Measurements from ENCODE around the gene NUB1. TPM values are rescaled to one million over a fixed set of nuclear protein-coding genes. Genes with fewer than 3 reads are reported as not detected.
"Not testable (repeated sequence)": the region's sequence is repeated elsewhere in the genome, so short reads cannot be mapped to it uniquely, and the experiment has no call there.

Gene NUB1
- total RNA-seq, 1 donor: 50.7 TPM

- Histone ChIP-seq H3K27me3 (ENCODE audit: insufficient read depth, low read length) (peaks cover 43% of the 10 kb centered on the region), H2AFZ (ENCODE audit: low read length) (no peak overlapping the region), H3K4me1 (ENCODE audit: insufficient read depth, low read length) (peaks cover 2% of the 10 kb centered on the region), H3K9me3 (ENCODE audit: low read depth, low read length) (peaks cover 3% of the 10 kb centered on the region), H4K20me1 (ENCODE audit: insufficient read depth, low read length) (no peaks in the 10 kb centered on the region), H3K79me2 (ENCODE audit: insufficient read depth, low read length) (no peaks in the 10 kb centered on the region), H3K4me2 (ENCODE audit: insufficient read depth, low read length) (no peak overlapping the region), H3K27ac (ENCODE audit: low read depth, low read length) (no peak overlapping the region), H3K36me3 (ENCODE audit: insufficient read depth, low read length) (no peaks in the 10 kb centered on the region), H3K4me3 (ENCODE audit: insufficient read depth, low read length) (no peak overlapping the region)
- DNase-seq (ENCODE audit: insufficient read length, low spot score, missing footprints): no peak
- TF ChIP-seq CTCF (IDR thresholded peaks at IDR 0.05; ENCODE audit: extremely low read depth, low read depth, low read length): no peak
Observed at GRCh38 chr7:151298765-151299164, 42.8 kb upstream of the NUB1 start.

GRCh38 chr7:151299530-151299929 lies 42.1 kb upstream of the NUB1 start:
- Histone ChIP-seq H4K20me1 (ENCODE audit: insufficient read depth, low read length) (no peaks in the 10 kb centered on the region), H3K27ac (ENCODE audit: low read depth, low read length) (no peak overlapping the region), H3K9me3 (ENCODE audit: low read depth, low read length) (peaks cover 3% of the 10 kb centered on the region), H3K4me1 (ENCODE audit: insufficient read depth, low read length) (peaks cover 3% of the 10 kb centered on the region), H3K36me3 (ENCODE audit: insufficient read depth, low read length) (no peaks in the 10 kb centered on the region), H3K79me2 (ENCODE audit: insufficient read depth, low read length) (no peaks in the 10 kb centered on the region), H2AFZ (ENCODE audit: low read length) (no peak overlapping the region), H3K4me2 (ENCODE audit: insufficient read depth, low read length) (no peak overlapping the region), H3K4me3 (ENCODE audit: insufficient read depth, low read length) (no peak overlapping the region), H3K27me3 (ENCODE audit: insufficient read depth, low read length) (peaks cover 36% of the 10 kb centered on the region)
- no peak for DNase-seq (ENCODE audit: insufficient read length, low spot score, missing footprints)
- TF ChIP-seq CTCF (IDR thresholded peaks at IDR 0.05; ENCODE audit: extremely low read depth, low read depth, low read length): no peak

GRCh38 chr7:151299940-151300645 lies 41.5 kb upstream of the NUB1 start:
- H3K27me3 ChIP-seq (ENCODE audit: insufficient read depth, low read length): peaks cover 35% of the 10 kb centered on the region
- H2AFZ ChIP-seq (ENCODE audit: low read length): no peak overlapping the region
- H3K27ac ChIP-seq (ENCODE audit: low read depth, low read length): no peak overlapping the region
- no peak overlapping the region for H3K4me3 ChIP-seq (ENCODE audit: insufficient read depth, low read length)
- H3K79me2 ChIP-seq (ENCODE audit: insufficient read depth, low read length): no peaks in the 10 kb centered on the region
- TF ChIP-seq CTCF (IDR thresholded peaks at IDR 0.05; ENCODE audit: extremely low read depth, low read depth, low read length): no peak
- H3K4me1 ChIP-seq (ENCODE audit: insufficient read depth, low read length): peaks cover 3% of the 10 kb centered on the region
- no peaks in the 10 kb centered on the region for H3K36me3 ChIP-seq (ENCODE audit: insufficient read depth, low read length)
- H3K9me3 ChIP-seq (ENCODE audit: low read depth, low read length): peaks cover 3% of the 10 kb centered on the region
- H3K4me2 ChIP-seq (ENCODE audit: insufficient read depth, low read length): no peak overlapping the region
- DNase-seq (ENCODE audit: insufficient read length, low spot score, missing footprints): no peak
- H4K20me1 ChIP-seq (ENCODE audit: insufficient read depth, low read length): no peaks in the 10 kb centered on the region

- no peaks in the 10 kb centered on the region for H4K20me1 ChIP-seq (ENCODE audit: insufficient read depth, low read length)
- H3K79me2 ChIP-seq (ENCODE audit: insufficient read depth, low read length): no peaks in the 10 kb centered on the region
- H3K4me2 ChIP-seq (ENCODE audit: insufficient read depth, low read length): no peak overlapping the region
- H3K4me3 ChIP-seq (ENCODE audit: insufficient read depth, low read length): no peak overlapping the region
- no peak for DNase-seq (ENCODE audit: insufficient read length, low spot score, missing footprints)
- H3K27me3 ChIP-seq (ENCODE audit: insufficient read depth, low read length): peaks cover 35% of the 10 kb centered on the region
- peaks cover 3% of the 10 kb centered on the region for H3K9me3 ChIP-seq (ENCODE audit: low read depth, low read length)
- H3K4me1 ChIP-seq (ENCODE audit: insufficient read depth, low read length): peaks cover 3% of the 10 kb centered on the region
- H3K27ac ChIP-seq (ENCODE audit: low read depth, low read length): no peak overlapping the region
- no peak overlapping the region for H2AFZ ChIP-seq (ENCODE audit: low read length)
- no peak for TF ChIP-seq CTCF (IDR thresholded peaks at IDR 0.05; ENCODE audit: extremely low read depth, low read depth, low read length)
- H3K36me3 ChIP-seq (ENCODE audit: insufficient read depth, low read length): no peaks in the 10 kb centered on the region
Observed at GRCh38 chr7:151301471-151302462, 39.8 kb upstream of the NUB1 start.

GRCh38 chr7:151304251-151304650 lies 37.4 kb upstream of the NUB1 start:
- not testable (repeated sequence) for H4K20me1 ChIP-seq (ENCODE audit: insufficient read depth, low read length); H3K79me2 ChIP-seq (ENCODE audit: insufficient read depth, low read length); H3K27ac ChIP-seq (ENCODE audit: low read depth, low read length); H3K9me3 ChIP-seq (ENCODE audit: low read depth, low read length); DNase-seq (ENCODE audit: insufficient read length, low spot score, missing footprints); H3K4me3 ChIP-seq (ENCODE audit: insufficient read depth, low read length); H3K36me3 ChIP-seq (ENCODE audit: insufficient read depth, low read length); H3K4me1 ChIP-seq (ENCODE audit: insufficient read depth, low read length); H2AFZ ChIP-seq (ENCODE audit: low read length)
- Histone ChIP-seq H3K4me2 (ENCODE audit: insufficient read depth, low read length) (peak overlapping the region; percentile 49), H3K27me3 (ENCODE audit: insufficient read depth, low read length) (peaks cover 38% of the 10 kb centered on the region)
